ENCODE results near the gene BRIP1. TPM values are rescaled to one million over a fixed set of nuclear protein-coding genes. Genes with fewer than 3 reads are reported as not detected.

Gene BRIP1
- total RNA-seq, 2 donors from 2014 or later, result 1.5 to 2.3 TPM

- Mint-ChIP-seq H3K27me3 (no peaks in the 10 kb centered on the region), H3K4me3 (no peak overlapping the region), H3K36me3 (ENCODE audit: low read depth) (no peaks in the 10 kb centered on the region), H3K4me1 (no peaks in the 10 kb centered on the region), H3K27ac (no peak overlapping the region)
- H3K9me3 ChIP-seq (ENCODE audit: control insufficient read depth, low read length, poor library complexity, severe bottlenecking), result no peaks in the 10 kb centered on the region
- no peak for ATAC-seq
- no peak for DNase-seq
These were observed 45.9 kb downstream of the BRIP1 start for GRCh38 chr17:61817452-61817851.

GRCh38 chr17:61816538-61816937, 46.8 kb downstream of the BRIP1 start:
- H3K27me3 Mint-ChIP-seq, result no peaks in the 10 kb centered on the region
- no peak for DNase-seq

GRCh38 chr17:61815863-61816503, 47.3 kb downstream of the BRIP1 start:
- H3K27me3 Mint-ChIP-seq, result no peaks in the 10 kb centered on the region
- DNase-seq, result no peak
- no peaks in the 10 kb centered on the region for H3K36me3 Mint-ChIP-seq (ENCODE audit: low read depth)
- no peaks in the 10 kb centered on the region for H3K4me1 Mint-ChIP-seq
- peak overlapping the region; percentile 45 for H3K27ac Mint-ChIP-seq
- no peaks in the 10 kb centered on the region for H3K9me3 ChIP-seq (ENCODE audit: control insufficient read depth, low read length, poor library complexity, severe bottlenecking)
- H3K4me3 Mint-ChIP-seq, result no peak overlapping the region
- no peak for ATAC-seq

More at GRCh38 chr17:61816538-61816937, 46.8 kb downstream of the BRIP1 start:
- H3K9me3 ChIP-seq (ENCODE audit: control insufficient read depth, low read length, poor library complexity, severe bottlenecking), result no peaks in the 10 kb centered on the region
- no peak for ATAC-seq
- H3K36me3 Mint-ChIP-seq (ENCODE audit: low read depth), result no peaks in the 10 kb centered on the region
- no peak overlapping the region for H3K4me3 Mint-ChIP-seq
- peak overlapping the region; percentile 45 for H3K27ac Mint-ChIP-seq
- H3K4me1 Mint-ChIP-seq, result no peaks in the 10 kb centered on the region

GRCh38 chr17:61814485-61814884, 48.8 kb downstream of the BRIP1 start:
- DNase-seq (no peak), ATAC-seq (no peak)
- H3K4me3 Mint-ChIP-seq, result no peak overlapping the region
- H3K9me3 ChIP-seq (ENCODE audit: control insufficient read depth, low read length, poor library complexity, severe bottlenecking), result no peaks in the 10 kb centered on the region
- no peaks in the 10 kb centered on the region for H3K27me3 Mint-ChIP-seq
- H3K27ac Mint-ChIP-seq, result no peak overlapping the region
- no peaks in the 10 kb centered on the region for H3K36me3 Mint-ChIP-seq (ENCODE audit: low read depth)
- H3K4me1 Mint-ChIP-seq, result no peaks in the 10 kb centered on the region

- DNase-seq (no peak), ATAC-seq (no peak)
- Mint-ChIP-seq H3K36me3 (ENCODE audit: low read depth) (peaks cover 2% of the 10 kb centered on the region), H3K4me1 (no peaks in the 10 kb centered on the region), H3K27ac (no peak overlapping the region), H3K27me3 (no peaks in the 10 kb centered on the region), H3K4me3 (no peak overlapping the region)
- H3K9me3 ChIP-seq (ENCODE audit: control insufficient read depth, low read length, poor library complexity, severe bottlenecking), result no peaks in the 10 kb centered on the region
These were observed 50.1 kb downstream of the BRIP1 start for GRCh38 chr17:61813211-61813610.

- no peak overlapping the region for H3K27ac Mint-ChIP-seq
- no peaks in the 10 kb centered on the region for H3K9me3 ChIP-seq (ENCODE audit: control insufficient read depth, low read length, poor library complexity, severe bottlenecking)
These were observed 50.6 kb downstream of the BRIP1 start for GRCh38 chr17:61812747-61813146.

GRCh38 chr17:61809816-61810392, 53.4 kb downstream of the BRIP1 start:
- Mint-ChIP-seq H3K27me3 (no peaks in the 10 kb centered on the region), H3K27ac (no peak overlapping the region), H3K4me1 (peaks cover 10% of the 10 kb centered on the region), H3K36me3 (ENCODE audit: low read depth) (peaks cover 2% of the 10 kb centered on the region), H3K4me3 (no peak overlapping the region)
- DNase-seq (no peak), ATAC-seq (no peak)
- H3K9me3 ChIP-seq (ENCODE audit: control insufficient read depth, low read length, poor library complexity, severe bottlenecking), result no peaks in the 10 kb centered on the region

More at GRCh38 chr17:61812747-61813146, 50.6 kb downstream of the BRIP1 start:
- Mint-ChIP-seq H3K36me3 (ENCODE audit: low read depth) (peaks cover 2% of the 10 kb centered on the region), H3K27me3 (no peaks in the 10 kb centered on the region), H3K4me1 (no peaks in the 10 kb centered on the region), H3K4me3 (no peak overlapping the region)
- ATAC-seq (no peak), DNase-seq (no peak)

- H3K4me1 Mint-ChIP-seq, result peaks cover 10% of the 10 kb centered on the region
- H3K9me3 ChIP-seq (ENCODE audit: control insufficient read depth, low read length, poor library complexity, severe bottlenecking), result no peaks in the 10 kb centered on the region
- H3K4me3 Mint-ChIP-seq, result no peak overlapping the region
- ATAC-seq (no peak), DNase-seq (no peak)
- peaks cover 2% of the 10 kb centered on the region for H3K36me3 Mint-ChIP-seq (ENCODE audit: low read depth)
- H3K27ac Mint-ChIP-seq, result no peak overlapping the region
- H3K27me3 Mint-ChIP-seq, result no peaks in the 10 kb centered on the region
These were observed 54.9 kb downstream of the BRIP1 start for GRCh38 chr17:61808442-61808841.

- H3K9me3 ChIP-seq (ENCODE audit: control insufficient read depth, low read length, poor library complexity, severe bottlenecking), result no peaks in the 10 kb centered on the region
- H3K4me1 Mint-ChIP-seq, result peaks cover 10% of the 10 kb centered on the region
- peaks cover 2% of the 10 kb centered on the region for H3K36me3 Mint-ChIP-seq (ENCODE audit: low read depth)
- H3K27ac Mint-ChIP-seq, result peak overlapping the region; percentile 86
- no peak overlapping the region for H3K4me3 Mint-ChIP-seq
- ATAC-seq (no peak), DNase-seq (no peak)
- H3K27me3 Mint-ChIP-seq, result no peaks in the 10 kb centered on the region
These were observed 56.4 kb downstream of the BRIP1 start for GRCh38 chr17:61806936-61807335.

GRCh38 chr17:61806081-61806828, 57.1 kb downstream of the BRIP1 start:
- peak overlapping the region; percentile 75 for H3K4me3 Mint-ChIP-seq
- DNase-seq (no peak), ATAC-seq (peak; percentile 89)
- peaks cover 2% of the 10 kb centered on the region for H3K36me3 Mint-ChIP-seq (ENCODE audit: low read depth)
- peak overlapping the region; percentile 86 for H3K27ac Mint-ChIP-seq
- peaks cover 10% of the 10 kb centered on the region for H3K4me1 Mint-ChIP-seq
- H3K9me3 ChIP-seq (ENCODE audit: control insufficient read depth, low read length, poor library complexity, severe bottlenecking), result no peaks in the 10 kb centered on the region
- no peaks in the 10 kb centered on the region for H3K27me3 Mint-ChIP-seq

- Mint-ChIP-seq H3K27me3 (no peaks in the 10 kb centered on the region), H3K4me3 (no peak overlapping the region), H3K27ac (peak overlapping the region; percentile 86), H3K36me3 (ENCODE audit: low read depth) (peaks cover 3% of the 10 kb centered on the region), H3K4me1 (peaks cover 10% of the 10 kb centered on the region)
- DNase-seq (no peak), ATAC-seq (no peak)
- H3K9me3 ChIP-seq (ENCODE audit: control insufficient read depth, low read length, poor library complexity, severe bottlenecking), result no peaks in the 10 kb centered on the region
These were observed 57.9 kb downstream of the BRIP1 start for GRCh38 chr17:61805399-61805798.

GRCh38 chr17:61803796-61804195, 59.5 kb downstream of the BRIP1 start:
- Mint-ChIP-seq H3K36me3 (ENCODE audit: low read depth) (peaks cover 9% of the 10 kb centered on the region), H3K27me3 (no peaks in the 10 kb centered on the region), H3K27ac (no peak overlapping the region), H3K4me1 (peaks cover 10% of the 10 kb centered on the region), H3K4me3 (no peak overlapping the region)
- no peak for ATAC-seq
- DNase-seq, result no peak
- H3K9me3 ChIP-seq (ENCODE audit: control insufficient read depth, low read length, poor library complexity, severe bottlenecking), result no peaks in the 10 kb centered on the region

GRCh38 chr17:61803216-61803615, 60.1 kb downstream of the BRIP1 start:
- no peak for ATAC-seq
- H3K36me3 Mint-ChIP-seq (ENCODE audit: low read depth), result peaks cover 7% of the 10 kb centered on the region
- no peaks in the 10 kb centered on the region for H3K27me3 Mint-ChIP-seq
- no peak for DNase-seq
- H3K27ac Mint-ChIP-seq, result no peak overlapping the region
- H3K9me3 ChIP-seq (ENCODE audit: control insufficient read depth, low read length, poor library complexity, severe bottlenecking), result no peaks in the 10 kb centered on the region
- peaks cover 10% of the 10 kb centered on the region for H3K4me1 Mint-ChIP-seq
- no peak overlapping the region for H3K4me3 Mint-ChIP-seq

All from T-helper 17 cell (primary cell).